HG02852 (cell line): ENCODE results near the gene XKR3.
"Not testable (repeated sequence)": the region's sequence is repeated elsewhere in the genome, so short reads cannot be mapped to it uniquely, and the experiment has no call there.

Source experiments
- ATAC-seq: cut with Tn5 transposase; IDR thresholded peaks from one replicate; pipeline ENCODE4 v1.9.1; 2021; ENCODE audit warnings: mild to moderate bottlenecking, moderate library complexity; ENCODE audit not compliant: unreplicated experiment

XKR3 gene

DNA sequence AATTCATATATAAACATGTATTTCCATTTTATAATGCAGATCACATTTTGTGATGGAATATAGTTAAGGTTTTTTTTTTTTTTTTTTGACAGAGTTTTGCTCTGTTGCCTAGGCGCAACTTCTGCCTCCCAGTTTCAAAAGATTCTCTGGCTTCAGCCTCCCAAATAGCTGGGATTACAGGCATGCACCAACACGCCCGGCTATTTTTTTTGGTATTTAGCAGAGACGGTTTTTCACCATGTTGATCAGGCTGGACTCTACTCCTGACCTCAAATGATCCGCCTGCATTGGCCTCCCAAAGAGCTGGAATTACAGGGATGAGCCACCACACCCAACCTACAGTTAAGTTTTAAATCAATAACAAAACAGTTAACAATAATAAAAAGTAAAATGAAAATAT is 18.8 kb downstream of the XKR3 start:
- ATAC-seq: no peak

- no peak for ATAC-seq
Observed at GRCh38 chr22:16804882-16805281, 20.3 kb downstream of the XKR3 start.

GRCh38 chr22:16803255-16803917 is 21.8 kb downstream of the XKR3 start:
- no peak for ATAC-seq

GRCh38 chr22:16801571-16801970 is 23.6 kb downstream of the XKR3 start:
- no peak for ATAC-seq

DNA sequence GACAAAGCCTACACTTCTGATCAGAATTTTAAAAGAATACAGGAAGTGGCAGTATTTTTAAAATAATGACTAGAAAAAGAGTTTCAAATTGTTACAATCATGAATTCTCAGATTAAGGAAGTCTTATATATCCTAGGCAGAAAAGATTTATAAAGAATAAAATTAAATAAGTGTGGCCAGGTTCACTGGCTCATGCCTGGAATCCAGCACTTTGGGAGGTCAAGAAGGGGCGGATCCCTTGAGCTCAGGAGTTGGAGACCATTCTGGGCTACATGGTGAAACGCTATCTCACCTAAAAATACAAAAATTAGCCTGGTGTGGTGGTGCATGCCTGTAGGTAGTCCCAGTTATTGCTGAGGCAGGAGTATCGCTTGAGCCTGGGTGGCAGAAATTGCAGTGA is 24.1 kb downstream of the XKR3 start:
- no peak for ATAC-seq

DNA sequence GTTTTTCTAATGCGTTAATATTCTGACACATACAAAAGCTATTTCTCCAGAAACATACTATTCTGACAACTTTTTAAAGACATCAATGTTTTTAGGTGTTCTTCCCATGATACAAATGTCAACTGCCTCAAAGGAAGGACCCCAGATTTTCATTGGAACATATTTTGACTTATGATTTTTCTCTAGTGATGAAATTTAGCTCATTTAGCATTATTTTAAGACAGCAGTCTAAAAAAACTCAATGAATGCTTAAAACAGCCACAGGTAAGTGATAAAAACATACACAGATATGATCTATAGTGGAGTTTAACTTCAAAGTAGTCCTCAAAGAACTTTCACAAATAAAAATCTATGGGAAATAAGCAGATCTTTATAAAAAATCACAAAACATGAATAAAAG is 24.9 kb downstream of the XKR3 start:
- ATAC-seq: no peak

DNA sequence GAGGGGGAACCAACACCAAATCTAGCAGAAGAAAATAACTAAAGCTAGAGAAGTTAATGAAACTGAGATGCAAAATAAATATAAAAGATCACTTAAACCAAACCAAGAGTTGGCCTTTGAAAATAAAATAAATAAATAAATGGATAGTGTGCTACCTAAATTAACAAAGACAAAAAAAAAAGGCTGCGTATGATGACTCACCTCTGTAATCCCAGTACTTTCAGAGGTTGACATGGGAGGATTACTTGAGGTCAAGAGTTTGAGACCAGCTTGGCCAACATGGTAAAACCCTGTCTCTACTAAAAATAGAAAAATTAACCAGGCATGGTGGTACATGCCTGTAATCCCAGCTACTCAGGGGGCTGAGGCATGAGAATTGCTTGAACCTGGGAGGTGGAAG is 29.7 kb downstream of the XKR3 start:
- ATAC-seq: not testable (repeated sequence)

GRCh38 chr22:16793831-16794230 is 31.4 kb downstream of the XKR3 start:
- ATAC-seq: no peak

GRCh38 chr22:16789860-16790493 is 35.2 kb downstream of the XKR3 start:
- no peak for ATAC-seq

- no peak for ATAC-seq
Observed at GRCh38 chr22:16783930-16784354, 41.3 kb downstream of the XKR3 start.

GRCh38 chr22:16783453-16783852 is 41.8 kb downstream of the XKR3 start:
- ATAC-seq: no peak

- ATAC-seq: no peak
Observed at GRCh38 chr22:16781764-16782329, 43.4 kb downstream of the XKR3 start.

DNA sequence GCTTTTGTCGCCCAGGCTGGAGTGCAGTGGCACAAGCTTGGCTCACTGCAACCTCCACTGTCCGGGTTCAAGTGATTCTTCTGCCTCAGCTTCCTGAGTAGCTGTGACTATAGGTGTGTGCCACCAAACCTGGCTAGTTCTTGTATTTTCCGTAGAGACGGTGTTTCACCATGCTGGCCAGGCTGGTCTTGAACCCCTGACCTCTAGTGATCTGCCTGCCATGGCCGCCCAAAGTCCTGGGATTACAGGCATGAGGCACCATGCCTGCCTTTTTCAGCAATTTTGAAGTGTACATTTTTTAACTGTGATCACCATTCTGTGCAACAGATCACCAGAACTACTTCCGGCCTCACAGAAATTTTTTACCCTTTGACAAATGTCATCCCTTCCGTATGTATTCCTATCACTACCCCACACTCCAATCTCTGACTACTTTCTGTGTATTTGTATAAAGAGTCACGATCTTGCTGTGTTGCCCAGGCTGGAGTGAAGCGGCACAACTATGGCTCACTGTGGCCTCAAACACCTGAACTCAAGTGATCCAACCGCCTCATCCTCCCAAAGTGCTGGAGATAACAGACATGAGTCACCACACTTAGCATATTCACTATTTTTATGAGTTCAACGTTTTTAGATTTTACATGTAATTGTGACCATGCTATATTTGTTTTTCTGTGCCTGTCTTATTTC is 44.0 kb downstream of the XKR3 start:
- no peak for ATAC-seq

DNA sequence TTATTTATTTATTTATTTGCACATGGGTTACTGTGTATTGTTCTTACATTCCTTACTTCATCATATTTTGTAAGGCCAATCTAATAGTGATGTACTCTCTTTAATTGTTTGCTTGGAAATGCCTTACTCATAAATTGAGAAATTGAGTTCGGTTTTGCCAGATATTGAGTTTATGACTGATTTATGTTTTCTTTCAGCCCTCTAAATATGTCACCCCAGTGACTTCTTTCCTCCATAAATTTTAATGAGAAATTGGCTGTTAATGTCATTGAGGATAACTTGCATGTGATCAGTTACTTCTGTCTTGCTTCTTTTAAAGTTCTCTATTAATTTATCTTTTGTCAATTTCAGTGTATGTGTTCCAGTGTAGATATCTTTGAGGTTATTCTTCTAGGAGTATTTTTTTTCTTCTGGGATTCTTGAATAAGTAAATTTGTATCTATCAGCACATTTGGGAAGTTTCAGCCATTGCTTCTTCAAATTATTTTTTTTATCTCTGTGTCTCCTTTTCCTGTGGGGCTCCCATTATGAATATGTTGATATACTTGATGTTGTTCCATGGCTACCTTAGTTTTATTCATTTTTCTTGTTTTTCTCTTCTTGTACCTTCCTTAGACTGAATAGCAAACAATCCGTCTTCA is 47.8 kb downstream of the XKR3 start:
- ATAC-seq: no peak

DNA sequence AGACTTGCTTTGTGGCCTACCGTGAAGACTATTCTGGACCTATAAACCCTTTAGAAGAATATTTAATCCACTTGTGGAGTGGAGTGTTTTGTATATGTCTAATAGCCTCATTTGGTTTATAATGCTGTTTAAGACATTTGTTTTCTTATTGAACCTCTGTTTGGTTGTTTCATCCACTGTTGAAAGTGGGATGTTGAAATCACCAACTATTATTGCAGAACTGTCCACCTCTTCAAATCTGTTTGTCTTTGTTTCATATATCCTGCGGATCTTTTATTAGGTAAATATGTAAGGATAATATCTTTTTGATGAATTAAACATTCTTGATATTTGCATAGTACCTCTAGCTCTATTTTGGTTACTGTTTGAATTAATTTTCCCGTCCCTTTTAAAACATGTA is 49.1 kb downstream of the XKR3 start:
- ATAC-seq: no peak

GRCh38 chr22:16774911-16775500 is 50.2 kb downstream of the XKR3 start:
- no peak for ATAC-seq

DNA sequence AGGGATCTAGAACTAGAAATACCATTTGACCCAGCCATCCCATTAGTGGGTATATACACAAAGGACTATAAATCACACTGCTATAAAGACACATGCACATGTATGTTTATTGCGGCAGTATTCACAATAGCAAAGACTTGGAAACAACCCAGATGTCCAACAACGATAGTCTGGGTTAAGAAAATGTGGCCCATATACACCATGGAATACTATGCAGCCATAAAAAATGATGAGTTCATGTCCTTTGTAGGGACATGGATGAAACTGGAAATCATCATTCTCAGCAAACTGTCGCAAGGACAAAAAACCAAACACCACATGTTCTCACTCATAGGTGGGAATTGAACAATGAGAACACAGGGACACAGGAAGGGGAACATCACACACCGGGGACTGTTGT is 53.6 kb downstream of the XKR3 start:
- ATAC-seq: not testable (repeated sequence)

- ATAC-seq: not testable (repeated sequence)
Observed at GRCh38 chr22:16767927-16768326, 57.3 kb downstream of the XKR3 start.

GRCh38 chr22:16762224-16762623 is 63.0 kb downstream of the XKR3 start:
- not testable (repeated sequence) for ATAC-seq

DNA sequence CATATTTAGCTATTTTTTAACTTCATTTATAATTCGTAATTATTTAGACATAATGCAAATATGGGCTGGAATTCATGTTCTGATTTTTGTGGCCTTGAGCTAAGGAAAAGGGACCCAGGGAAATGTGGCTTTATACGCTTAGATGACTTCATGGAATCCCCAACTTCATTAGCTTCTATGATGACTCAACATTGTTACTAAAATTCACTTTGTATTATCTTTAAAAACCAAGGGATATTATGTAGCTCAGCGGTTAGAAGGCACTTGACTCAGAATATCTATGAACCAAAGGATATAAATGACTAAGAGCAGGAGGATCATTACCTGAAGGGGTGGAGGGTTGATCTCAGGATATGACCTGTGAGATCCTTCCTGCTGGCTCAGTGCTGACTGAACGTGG is 64.8 kb downstream of the XKR3 start:
- ATAC-seq: not testable (repeated sequence)

- not testable (repeated sequence) for ATAC-seq
Observed at GRCh38 chr22:16749282-16749681, 75.9 kb downstream of the XKR3 start.
